ENCODE results near the gene ADK. TPM values are rescaled to one million over a fixed set of nuclear protein-coding genes. Genes with fewer than 3 reads are reported as not detected.

Gene ADK
- total and polyA plus RNA-seq, 2 of the 4 experiments (the other 2 are of a cell fraction): 30.6 to 40.9 TPM

GRCh38 chr10:74542077-74542476, 391.1 kb downstream of the ADK start:
- no peaks in the 10 kb centered on the region for H3K9me1 ChIP-seq (ENCODE audit: insufficient read depth, low read length)
- H2AK9ac ChIP-seq (replicated peaks; ENCODE audit: low read depth, low read length, poor library complexity): no peak overlapping the region
- no peaks in the 10 kb centered on the region for H3K9me3 ChIP-seq (ENCODE audit: control insufficient read depth, insufficient read depth, low read length)
- peak overlapping the region; percentile 73 for H2BK5ac ChIP-seq (ENCODE audit: low read depth, low read length, poor library complexity, severe bottlenecking)
- dilution Hi-C loops (cut with HindIII; ENCODE audit: low sequenced_read_pairs, unreplicated experiment): no loop called here
- H3K56ac ChIP-seq (ENCODE audit: extremely low read depth, insufficient read depth, low read length): no peak overlapping the region
- POLR2A ChIA-PET (ENCODE audit: unreplicated experiment): no interaction called here
- no peak overlapping the region for H2BK15ac ChIP-seq (ENCODE audit: low read depth, low read length)
- H3K18ac ChIP-seq (ENCODE audit: low read depth, low read length): no peak overlapping the region
- peak; percentile 91 for ATAC-seq (ENCODE audit: low read depth)
- BruUV-seq (replicated peaks): no TSS peak
- no peak overlapping the region for H3K4me3 ChIP-seq (ENCODE audit: insufficient read depth, low read depth, low read length)
- H2AK5ac ChIP-seq (ENCODE audit: low read depth, low read length): no peak overlapping the region
- no peak overlapping the region for H3K9ac ChIP-seq (ENCODE audit: low read depth, low read length)
- WGBS, 2 experiments (ENCODE audit: extremely low coverage in 2 of 2, insufficient read length in 1 of 2): no CpG with 5 or more reads among the region's 2 CpGs
- no peak overlapping the region for H2AFZ ChIP-seq (replicated peaks; ENCODE audit: low read length, poor library complexity)
- no peaks in the 10 kb centered on the region for H3K36me3 ChIP-seq (ENCODE audit: control insufficient read depth, insufficient read depth, low read length)
- H3K14ac ChIP-seq (replicated peaks; ENCODE audit: low read depth, low read length): no peak overlapping the region
- H2BK20ac ChIP-seq (ENCODE audit: low read depth, low read length): peak overlapping the region; percentile 20; the same call in 1 of the 2 replicates
- TF ChIP-seq NFE2L2 (IDR thresholded peaks at IDR 0.05; ENCODE audit: low read depth, low read length) (no peak), CEBPB (IDR thresholded peaks at IDR 0.05; ENCODE audit: low read depth, low read length) (peak; percentile 95), FOS (IDR thresholded peaks at IDR 0.05; ENCODE audit: low read depth, low read length) (0 out of 2 replicates have a peak, but pooled peaks have one; percentile 32), SMC3 (IDR thresholded peaks at IDR 0.05; ENCODE audit: low read depth, low read length) (no peak), USF2 (IDR thresholded peaks at IDR 0.05; ENCODE audit: low read depth, low read length) (peak; percentile 62; the same call in 1 of the 2 replicates), MXI1 (IDR thresholded peaks at IDR 0.05; ENCODE audit: borderline replicate concordance, low read depth, low read length) (no peak)
- H3K27ac ChIP-seq (ENCODE audit: insufficient read depth, low read length): peak overlapping the region; percentile 58; the same call in 1 of the 2 replicates
- H4K91ac ChIP-seq (ENCODE audit: insufficient read depth, low read depth, low read length): no peak overlapping the region
- H2BK120ac ChIP-seq (ENCODE audit: low read depth, low read length): no peak overlapping the region
- no peak overlapping the region for H4K8ac ChIP-seq (ENCODE audit: low read depth in 2 of 2, low read length in 2 of 2)
- no peak overlapping the region for H3K4ac ChIP-seq (ENCODE audit: low read depth, low read length)
- H3K79me1 ChIP-seq (ENCODE audit: low read depth in 1 of 2, low read length in 2 of 2): no peaks in the 10 kb centered on the region
- peaks cover 7% of the 10 kb centered on the region; the same call in 1 of the 2 replicates for H3K4me1 ChIP-seq (ENCODE audit: control insufficient read depth, insufficient read depth, low read length)
- no peaks in the 10 kb centered on the region for H4K20me1 ChIP-seq (ENCODE audit: insufficient read depth, low read length)
- CTCF ChIA-PET: interaction anchor here (0.6 to 1.0 kb wide), 2 partner anchors 9 to 274 kb away, joined by 5 to 8 read pairs; no protein-coding TSS in a partner anchor
- H3K23ac ChIP-seq (ENCODE audit: low read depth, low read length): no peak overlapping the region
- in situ Hi-C loops (cut with MboI; ENCODE audit: low sequenced_read_pairs): no loop called here
- H3K27me3 ChIP-seq (ENCODE audit: control insufficient read depth, insufficient read depth, low read length): no peaks in the 10 kb centered on the region
- peak; percentile 93 for DNase-seq
- no peak overlapping the region for H4K5ac ChIP-seq (ENCODE audit: low read depth, low read length)
- intact Hi-C loops (cut with micrococcal nuclease): loop anchor here (5.0 to 10.0 kb wide), 2 partner anchors 110 to 373 kb away; no protein-coding TSS in a partner anchor
- H3K4me2 ChIP-seq (ENCODE audit: low read depth, low read length): no peak overlapping the region

Measured in IMR-90 (cell line).